Measurements from ENCODE around the gene TENT4A.

- TF ChIP-seq CTCF (IDR thresholded peaks at IDR 0.05; ENCODE audit: low read depth, low read length) (no peak), EZH2phosphoT487 (IDR thresholded peaks at IDR 0.05; ENCODE audit: low read depth) (no peak)
Observed at GRCh38 chr5:6749026-6749716, 35.9 kb downstream of the TENT4A start.
